Body of pancreas (tissue), 4 donors: Measurements from ENCODE around the gene TNRC6B. TPM values are rescaled to one million over a fixed set of nuclear protein-coding genes. Genes with fewer than 3 reads are reported as not detected.
A peak's percentile ranks its signal among the peaks of the same experiment; 100 is the strongest.

Source experiments
- ATAC-seq: fragments of 150-250 bp; one replicate; pipeline ENCODE4 v1.9.1; 2016
- DNase-seq, 4 donors: peaks; one replicate each; pipeline ENCODE4 v3.0.0-alpha.2; 2019
- H3K27ac ChIP-seq, 4 donors: fragments of 200-600 bp; sonication (generic); 1 replicate in 3 of 4; 2 replicates in 1 of 4; pipeline versions ENCODE4 v1.5.1 to v1.6.1; 2016 to 2019; ENCODE audit warnings: mild to moderate bottlenecking in 1 of 4, mixed read lengths in 1 of 4, moderate library complexity in 1 of 4
- H3K27me3 ChIP-seq, 2 donors: fragments of 200-600 bp; sonication (generic); one replicate each; pipeline ENCODE4 v1.6.0; 2016; ENCODE audit warnings: mild to moderate bottlenecking in 1 of 2
- H3K36me3 ChIP-seq, 2 donors: fragments of 200-600 bp; sonication (generic); replicated peaks in 1 of 2; 2 replicates each; pipeline ENCODE4 v1.5.1; 2016; ENCODE audit warnings: low read depth in 2 of 2; ENCODE audit not compliant: insufficient read depth in 1 of 2
- H3K4me1 ChIP-seq: fragments of 200-600 bp; sonication (generic); one replicate; pipeline ENCODE4 v1.6.0; 2016
- H3K4me3 ChIP-seq, 2 donors: fragments of 200-600 bp; sonication (generic); 1 replicate in 1 of 2; 2 replicates in 1 of 2; pipeline ENCODE4 v1.5.1; 2016 to 2019
- H3K9me3 ChIP-seq, 3 donors: fragments of 200-600 bp; sonication (generic); 1 replicate in 2 of 3; 2 replicates in 1 of 3; pipeline ENCODE4 v1.5.1; 2016
- CTCF ChIP-seq, 7 experiments: fragments of 450-650 bp in 4 of 7; fragments of 200-600 bp in 3 of 7; sonication (generic) in 3 of 7; IDR thresholded peaks; one replicate each; pipeline ENCODE4 v1.5.1; 2016 to 2019; ENCODE audit warnings: antibody characterized with exemption in 7 of 7
- POLR2A ChIP-seq, 3 donors: fragments of 450-650 bp; IDR thresholded peaks; one replicate each; pipeline ENCODE4 v1.6.1; 2016; ENCODE audit warnings: antibody characterized with exemption in 3 of 3, mild to moderate bottlenecking in 2 of 3
- WGBS, 2 donors: methylation state at CpG; one replicate each; pipeline ENCODE4 v1.1.5; 2017; 5-methylcytosine and 5-hydroxymethylcytosine counted together
- intact Hi-C: fragments of 100-400 bp; cut with DNase I; formaldehyde crosslinking; loops from one replicate; pipeline ENCODE4 v1.15.1; 2023
- total RNA-seq, 2 donors: library from RNA; depleted of rRNA; stranded (reverse); fragments of >200 nt; gene quantifications; one replicate each; pipeline ENCODE4 v1.1.0, GENCODE V29; 2016

TNRC6B gene
- total RNA-seq, 2 donors from 2014 or later = 25.2 to 39.9 TPM

GRCh38 chr22:40256516-40256915 lies 78.8 kb downstream of the TNRC6B start:
- 82 to 83% methylated on average over 4 of the region's 4 CpGs for WGBS, 2 donors
- no peak overlapping the region for H3K4me3 ChIP-seq
- H3K27ac ChIP-seq = no peak overlapping the region
- H3K4me1 ChIP-seq = peaks cover 9% of the 10 kb centered on the region
- ATAC-seq (no peak), DNase-seq (no peak)
- no peaks in the 10 kb centered on the region for H3K9me3 ChIP-seq
- H3K27me3 ChIP-seq = no peaks in the 10 kb centered on the region
- no peaks in the 10 kb centered on the region for H3K36me3 ChIP-seq
- TF ChIP-seq POLR2A (IDR thresholded peaks at IDR 0.05) (no peak), CTCF (IDR thresholded peaks at IDR 0.05) (no peak)
- intact Hi-C loops = no loop called here

DNA sequence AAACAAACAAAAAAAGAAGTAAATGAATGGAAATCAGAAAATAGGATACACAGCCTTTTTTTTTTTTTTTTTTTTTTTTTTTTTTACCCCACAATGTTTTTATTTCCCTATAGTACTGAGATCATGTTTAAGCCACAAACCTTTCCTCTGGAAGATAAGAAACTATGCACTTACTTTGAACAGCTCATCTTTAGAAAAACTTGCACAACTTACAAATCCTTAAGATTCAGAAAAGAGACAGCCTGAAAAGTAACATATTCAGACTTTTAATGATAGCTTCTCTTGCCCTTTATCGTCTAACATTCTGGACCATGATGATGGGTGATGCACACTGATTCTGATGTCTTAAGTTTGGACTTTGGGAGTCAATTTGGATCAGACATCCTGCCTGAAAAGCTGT lies 80.3 kb downstream of the TNRC6B start:
- Histone ChIP-seq H3K9me3 (no peaks in the 10 kb centered on the region), H3K4me1 (peaks cover 9% of the 10 kb centered on the region)
- DNase-seq = no peak

GRCh38 chr22:40258501-40258915 lies 80.8 kb downstream of the TNRC6B start:
- peak overlapping the region in 3 of 4 donors; percentile 15 to 70 (median 24) for H3K27ac ChIP-seq
- WGBS, 2 donors = 46 to 55% methylated on average over 2 of the region's 2 CpGs
- ATAC-seq = peak; percentile 75
- intact Hi-C loops = no loop called here
- DNase-seq = peak in 2 of 4 donors; percentile 16 to 28
- peaks cover 0 to 3% of the 10 kb centered on the region in 2 donors for H3K36me3 ChIP-seq
- no peak for TF ChIP-seq POLR2A (IDR thresholded peaks at IDR 0.05)
- peaks cover 9% of the 10 kb centered on the region for H3K4me1 ChIP-seq
- H3K9me3 ChIP-seq = no peaks in the 10 kb centered on the region
- H3K27me3 ChIP-seq = no peaks in the 10 kb centered on the region
- H3K4me3 ChIP-seq = no peak overlapping the region

More for the DNA sequence above, 80.3 kb downstream of the TNRC6B start:
- Histone ChIP-seq H3K4me3 (no peak overlapping the region), H3K27me3 (no peaks in the 10 kb centered on the region), H3K27ac (peak overlapping the region in 3 of 4 donors; percentile 15 to 70 (median 24)), H3K36me3 (peaks cover 0 to 3% of the 10 kb centered on the region in 2 donors)
- TF ChIP-seq CTCF (IDR thresholded peaks at IDR 0.05) (no peak), POLR2A (IDR thresholded peaks at IDR 0.05) (no peak)
- ATAC-seq = no peak
- 89 to 100% methylated on average over 1 of the region's 1 CpG for WGBS, 2 donors
- intact Hi-C loops = no loop called here

DNA sequence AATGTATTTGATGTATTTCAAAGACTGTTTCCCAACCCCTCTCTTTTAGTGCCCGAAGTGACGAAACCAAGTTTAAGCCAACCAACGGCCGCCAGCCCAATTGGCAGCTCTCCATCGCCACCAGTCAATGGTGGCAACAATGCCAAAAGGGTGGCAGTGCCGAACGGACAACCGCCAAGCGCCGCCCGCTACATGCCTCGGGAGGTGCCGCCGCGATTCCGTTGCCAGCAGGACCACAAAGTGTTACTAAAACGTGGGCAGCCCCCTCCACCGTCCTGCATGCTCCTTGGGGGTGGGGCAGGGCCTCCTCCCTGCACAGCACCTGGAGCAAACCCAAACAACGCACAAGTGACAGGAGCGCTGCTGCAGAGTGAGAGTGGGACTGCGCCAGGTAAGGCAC lies 84.1 kb downstream of the TNRC6B start:
- Histone ChIP-seq H3K27ac (no peak overlapping the region), H3K36me3 (peaks cover 4 to 9% of the 10 kb centered on the region in 2 donors), H3K27me3 (no peaks in the 10 kb centered on the region), H3K4me3 (no peak overlapping the region), H3K4me1 (peaks cover 9% of the 10 kb centered on the region), H3K9me3 (no peaks in the 10 kb centered on the region)
- intact Hi-C loops = no loop called here
- WGBS, 2 donors = 95% methylated on average over 19 to 21 of the region's 21 CpGs
- ATAC-seq = no peak
- TF ChIP-seq POLR2A (IDR thresholded peaks at IDR 0.05) = no peak
- no peak for TF ChIP-seq CTCF (IDR thresholded peaks at IDR 0.05)
- no peak for DNase-seq

DNA sequence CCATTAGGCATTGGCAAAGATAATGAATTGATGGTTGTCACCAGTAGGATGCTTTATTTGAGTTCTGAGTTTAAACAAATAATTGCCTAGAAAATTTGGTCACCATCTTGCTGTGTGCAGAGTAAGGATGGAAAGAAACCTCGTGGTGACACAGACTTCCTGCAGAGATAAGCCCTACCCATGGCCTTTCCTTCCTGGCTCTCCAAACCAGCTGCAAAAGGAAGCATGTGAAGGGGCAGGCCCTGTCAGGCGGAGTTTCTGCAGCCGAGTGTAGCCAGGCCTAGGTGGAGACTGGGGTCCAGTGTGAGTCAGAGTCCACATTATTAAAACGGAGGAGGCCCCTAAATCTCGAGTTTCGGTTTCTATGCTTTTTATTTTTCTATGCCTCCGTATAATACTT lies 85.5 kb downstream of the TNRC6B start:
- H3K36me3 ChIP-seq = peaks cover 4 to 9% of the 10 kb centered on the region in 2 donors
- ATAC-seq (no peak), DNase-seq (no peak)
- no peaks in the 10 kb centered on the region for H3K27me3 ChIP-seq
- H3K4me3 ChIP-seq = no peak overlapping the region
- no peak overlapping the region for H3K27ac ChIP-seq
- WGBS, 2 donors = 62 to 79% methylated on average over 7 of the region's 7 CpGs
- peaks cover 7% of the 10 kb centered on the region for H3K4me1 ChIP-seq
- TF ChIP-seq POLR2A (IDR thresholded peaks at IDR 0.05) = no peak
- TF ChIP-seq CTCF (IDR thresholded peaks at IDR 0.05) = no peak
- intact Hi-C loops = no loop called here
- H3K9me3 ChIP-seq = no peaks in the 10 kb centered on the region
